GM19438 (cell line): ENCODE data around the gene NFIL3.
A peak's percentile ranks its signal among the peaks of the same experiment; 100 is the strongest.
"Not testable (repeated sequence)": the region's sequence is repeated elsewhere in the genome, so short reads cannot be mapped to it uniquely, and the experiment has no call there.

Experiments
- ATAC-seq: cut with Tn5 transposase; IDR thresholded peaks from one replicate; pipeline ENCODE4 v1.9.1; 2021; ENCODE audit warnings: low read depth; ENCODE audit not compliant: unreplicated experiment

NFIL3 gene

GRCh38 chr9:91423785-91424402 is at the start of gene NFIL3:
Gene NFIL3 (minus strand): TSS chr9:91423832. CDS start chr9:91410734, 13,098 bp downstream.
- peak; percentile 67 for ATAC-seq

GRCh38 chr9:91471524-91471923 is 47.9 kb upstream of the NFIL3 start:
- not testable (repeated sequence) for ATAC-seq

GRCh38 chr9:91465420-91465819 is 41.8 kb upstream of the NFIL3 start:
- ATAC-seq: no peak

- ATAC-seq: no peak
Observed at GRCh38 chr9:91458906-91459305, 35.3 kb upstream of the NFIL3 start.

- no peak for ATAC-seq
Observed at GRCh38 chr9:91452844-91453243, 29.2 kb upstream of the NFIL3 start.

GRCh38 chr9:91451431-91452270 is 28.0 kb upstream of the NFIL3 start:
- ATAC-seq: no peak

- no peak for ATAC-seq
Observed at GRCh38 chr9:91445135-91445534, 21.5 kb upstream of the NFIL3 start.

GRCh38 chr9:91443994-91444392 is 20.4 kb upstream of the NFIL3 start:
- no peak for ATAC-seq

- no peak for ATAC-seq
Observed at GRCh38 chr9:91443321-91443993, 19.8 kb upstream of the NFIL3 start.

- no peak for ATAC-seq
Observed at GRCh38 chr9:91436841-91437240, 13.2 kb upstream of the NFIL3 start.

GRCh38 chr9:91433180-91433579 is 9.5 kb upstream of the NFIL3 start:
- no peak for ATAC-seq

GRCh38 chr9:91431485-91431884 is 7.9 kb upstream of the NFIL3 start:
- no peak for ATAC-seq

- no peak for ATAC-seq
Observed at GRCh38 chr9:91429501-91429900, 5.9 kb upstream of the NFIL3 start.

- ATAC-seq: no peak
Observed at GRCh38 chr9:91428927-91429351, 5.3 kb upstream of the NFIL3 start.

GRCh38 chr9:91428436-91428835 is 4.8 kb upstream of the NFIL3 start:
- ATAC-seq: no peak

GRCh38 chr9:91427873-91428272 is 4.2 kb upstream of the NFIL3 start:
- no peak for ATAC-seq

- ATAC-seq: no peak
Observed at GRCh38 chr9:91426123-91426745, 2.6 kb upstream of the NFIL3 start.

- no peak for ATAC-seq
Observed at GRCh38 chr9:91425271-91425670, 1.6 kb upstream of the NFIL3 start.

- ATAC-seq: peak; percentile 13
Observed at GRCh38 chr9:91424403-91425176, 958 bp upstream of the NFIL3 start.
